Neural cell (in vitro differentiated cells): ENCODE measurements around the gene ST3GAL3. TPM values are rescaled to one million over a fixed set of nuclear protein-coding genes. Genes with fewer than 3 reads are reported as not detected.

Experiments used
- H2AFZ ChIP-seq: fragments of 200-600, 300-800 bp; sonication (generic), shearing (Covaris generic); 2 replicates; pipeline ENCODE4 v1.6.0; 2014; ENCODE audit warnings: low read depth, mild to moderate bottlenecking, antibody characterized with exemption, low read length, moderate library complexity
- H3F3A ChIP-seq: fragments of 200-600 bp; shearing (Covaris generic); 2 replicates; pipeline ENCODE4 v1.6.1; 2016; ENCODE audit warnings: mild to moderate bottlenecking, moderate library complexity, mixed read lengths, antibody characterized with exemption, low read length; ENCODE audit not compliant: insufficient read depth, poor library complexity, severe bottlenecking
- H3K27ac ChIP-seq: fragments of 200-600, 300-800 bp; sonication (generic), shearing (Covaris generic); 2 replicates; pipeline ENCODE4 v1.5.1; 2014; ENCODE audit warnings: mild to moderate bottlenecking, low read length, moderate library complexity
- H3K27me3 ChIP-seq: fragments of 300-800, 200-600 bp; sonication (generic), shearing (Covaris generic); 2 replicates; pipeline ENCODE4 v1.6.0; 2014; ENCODE audit warnings: mild to moderate bottlenecking, low read depth, low read length, moderate library complexity; ENCODE audit not compliant: insufficient read depth
- H3K36me3 ChIP-seq: fragments of 300-800, 200-600 bp; sonication (generic), shearing (Covaris generic); 2 replicates; pipeline ENCODE4 v1.5.1; 2014; ENCODE audit warnings: mild to moderate bottlenecking, antibody characterized with exemption, low read length, moderate library complexity; ENCODE audit not compliant: insufficient read depth
- H3K4me2 ChIP-seq: fragments of 300-800, 200-600 bp; sonication (generic), shearing (Covaris generic); 2 replicates; pipeline ENCODE4 v1.6.0; 2014; ENCODE audit warnings: mild to moderate bottlenecking, low read length
- H3K4me3 ChIP-seq: fragments of 300-800, 200-600 bp; sonication (generic), shearing (Covaris generic); 2 replicates; pipeline ENCODE4 v1.5.1; 2014; ENCODE audit warnings: mild to moderate bottlenecking, low read length, moderate library complexity
- H3K79me2 ChIP-seq: fragments of 200-600 bp; shearing (Covaris generic); replicated peaks from 2 replicates; pipeline ENCODE4 v1.6.0; 2014; ENCODE audit warnings: mild to moderate bottlenecking, low read length, moderate library complexity; ENCODE audit not compliant: insufficient read depth
- H3K9ac ChIP-seq: fragments of 300-800, 200-600 bp; sonication (generic), shearing (Covaris generic); 2 replicates; pipeline ENCODE4 v1.6.1; 2016; ENCODE audit warnings: mild to moderate bottlenecking, low read length, mixed read lengths
- H3K9me2 ChIP-seq: fragments of 200-600 bp; shearing (Covaris generic); 2 replicates; pipeline ENCODE4 v1.6.1; 2016; ENCODE audit warnings: mild to moderate bottlenecking, low read length, mixed read lengths; ENCODE audit not compliant: insufficient read depth
- H3K9me3 ChIP-seq: fragments of 200-600, 300-800 bp; sonication (generic), shearing (Covaris generic); 2 replicates; pipeline ENCODE4 v1.6.1; 2016; ENCODE audit warnings: mild to moderate bottlenecking, mixed run types, low read length, moderate library complexity, mixed read lengths
- H4K20me1 ChIP-seq: fragments of 200-600 bp; shearing (Covaris generic); 2 replicates; pipeline ENCODE4 v1.6.1; 2016; ENCODE audit warnings: mild to moderate bottlenecking, mixed run types; ENCODE audit not compliant: insufficient read depth
- CTCF ChIP-seq: fragments of 450-650 bp; IDR thresholded peaks from 2 replicates; pipeline ENCODE4 v1.5.1; 2014; ENCODE audit warnings: antibody characterized with exemption, mild to moderate bottlenecking, moderate library complexity; ENCODE audit not compliant: poor library complexity, severe bottlenecking
- EP300 ChIP-seq: fragments of 450-650 bp; conservative IDR thresholded peaks from 2 replicates; pipeline ENCODE4 v1.6.1; 2014; ENCODE audit warnings: antibody characterized with exemption, mild to moderate bottlenecking, moderate library complexity; ENCODE audit not compliant: poor library complexity, severe bottlenecking
- EZH2 ChIP-seq: fragments of 200-600, 300-800 bp; shearing (Covaris generic), sonication (generic); IDR thresholded peaks from 2 replicates; pipeline ENCODE4 v1.6.1; 2014; ENCODE audit warnings: antibody characterized with exemption, low read length, borderline replicate concordance, mild to moderate bottlenecking; ENCODE audit not compliant: insufficient read depth, poor library complexity, severe bottlenecking
- MXI1 ChIP-seq: fragments of 450-650 bp; conservative IDR thresholded peaks from 2 replicates; pipeline ENCODE4 v1.6.1; 2014; ENCODE audit warnings: antibody characterized with exemption, mild to moderate bottlenecking; ENCODE audit not compliant: poor library complexity, severe bottlenecking
- POLR2AphosphoS5 ChIP-seq: IDR thresholded peaks from 2 replicates; pipeline ENCODE4 v1.6.1; 2012
- RAD21 ChIP-seq: fragments of 450-650 bp; conservative IDR thresholded peaks from 2 replicates; pipeline ENCODE4 v1.6.1; 2014; ENCODE audit warnings: antibody characterized with exemption, mild to moderate bottlenecking, moderate library complexity
- REST ChIP-seq: IDR thresholded peaks from 2 replicates; pipeline ENCODE4 v1.6.1; 2012; ENCODE audit warnings: borderline replicate concordance
- SMC3 ChIP-seq: fragments of 450-650 bp; conservative IDR thresholded peaks from 2 replicates; pipeline ENCODE4 v1.6.1; 2014; ENCODE audit warnings: antibody characterized with exemption, mild to moderate bottlenecking, moderate library complexity; ENCODE audit not compliant: poor library complexity
- TAF1 ChIP-seq: IDR thresholded peaks from 2 replicates; pipeline ENCODE4 v1.6.1; 2012; ENCODE audit warnings: low read depth
- polyA plus RNA-seq: library from polyadenylated mRNA; depleted of rRNA; stranded (reverse); fragments of >200 nt; gene quantifications from 2 replicates; pipeline ENCODE4 v1.2.3, GENCODE V29; 2014

The ST3GAL3 gene
- polyA plus RNA-seq, 1 donor from 2014 or later: 36.8 TPM

GRCh38 chr1:43686801-43687200 is 20.5 kb upstream of the ST3GAL3 start:
- H3K9me3 ChIP-seq: no peaks in the 10 kb centered on the region
- no peak overlapping the region for H2AFZ ChIP-seq
- H3K36me3 ChIP-seq: no peaks in the 10 kb centered on the region
- no peak overlapping the region for H3K4me3 ChIP-seq
- no peak overlapping the region for H3K9ac ChIP-seq
- no peaks in the 10 kb centered on the region for H4K20me1 ChIP-seq
- no peaks in the 10 kb centered on the region for H3K27me3 ChIP-seq
- no peaks in the 10 kb centered on the region for H3F3A ChIP-seq
- no peak for TF ChIP-seq TAF1
- TF ChIP-seq EP300: no peak
- TF ChIP-seq CTCF: no peak
- TF ChIP-seq RAD21: no peak
- TF ChIP-seq EZH2: no peak
- TF ChIP-seq POLR2AphosphoS5: no peak
- no peak for TF ChIP-seq SMC3
- H3K4me2 ChIP-seq: no peak overlapping the region
- no peak overlapping the region for H3K27ac ChIP-seq
- no peaks in the 10 kb centered on the region for H3K9me2 ChIP-seq
- no peaks in the 10 kb centered on the region for H3K79me2 ChIP-seq

- H3K27me3 ChIP-seq: no peaks in the 10 kb centered on the region
- H3K27ac ChIP-seq: no peak overlapping the region
- no peaks in the 10 kb centered on the region for H3K79me2 ChIP-seq
- TF ChIP-seq RAD21 (no peak), SMC3 (no peak), TAF1 (no peak), MXI1 (no peak), CTCF (no peak), EP300 (no peak), EZH2 (no peak), POLR2AphosphoS5 (no peak), REST (no peak)
- H3K9ac ChIP-seq: no peak overlapping the region
- no peaks in the 10 kb centered on the region for H3F3A ChIP-seq
- no peak overlapping the region for H2AFZ ChIP-seq
- no peaks in the 10 kb centered on the region for H3K9me2 ChIP-seq
- H3K4me3 ChIP-seq: no peak overlapping the region
- H3K9me3 ChIP-seq: no peaks in the 10 kb centered on the region
- no peaks in the 10 kb centered on the region for H3K36me3 ChIP-seq
- no peaks in the 10 kb centered on the region for H4K20me1 ChIP-seq
- no peak overlapping the region for H3K4me2 ChIP-seq
Measured at GRCh38 chr1:43687301-43688108, 19.8 kb upstream of the ST3GAL3 start.
